Cardiac muscle cell (in vitro differentiated cells and primary cell): ENCODE results near the gene SKIC2. TPM values are rescaled to one million over a fixed set of nuclear protein-coding genes. Genes with fewer than 3 reads are reported as not detected.
A peak's percentile ranks its signal among the peaks of the same experiment; 100 is the strongest.
"Not testable (repeated sequence)": the region's sequence is repeated elsewhere in the genome, so short reads cannot be mapped to it uniquely, and the experiment has no call there.

ENCODE experiments used
- DNase-seq, 2 donors: peaks; one replicate each; pipeline versions ENCODE4 v3.0.0 to v3.0.0-alpha.2; 2010 to 2017; ENCODE audit warnings: low read depth in 1 of 2, low spot score in 1 of 2
- H3K27ac ChIP-seq: fragments of 200-600 bp; sonication (generic); 2 replicates; pipeline ENCODE4 v1.5.1; 2016
- H3K27me3 ChIP-seq: fragments of 200-600 bp; sonication (generic); 2 replicates; pipeline ENCODE4 v1.6.0; 2016; ENCODE audit warnings: control low read depth
- H3K36me3 ChIP-seq: fragments of 200-600 bp; sonication (generic); 2 replicates; pipeline ENCODE4 v1.5.1; 2016; ENCODE audit warnings: control low read depth
- H3K4me1 ChIP-seq: fragments of 200-600 bp; sonication (generic); 2 replicates; pipeline ENCODE4 v1.8.1; 2017; ENCODE audit warnings: low read depth, mild to moderate bottlenecking, mixed run types
- H3K4me3 ChIP-seq: fragments of 200-600 bp; sonication (generic); 2 replicates; pipeline ENCODE4 v1.5.1; 2016; ENCODE audit warnings: mild to moderate bottlenecking
- H3K9me3 ChIP-seq: fragments of 200-600 bp; sonication (generic); 2 replicates; pipeline ENCODE4 v1.5.1; 2017; ENCODE audit warnings: low read depth, mild to moderate bottlenecking, control low read depth
- polyA plus RNA-seq: library from polyadenylated mRNA; unstranded; fragments of >200 nt; fragmentation: Nextera tagmentation; extraction: Ambion mirVana; gene quantifications from 2 replicates; pipeline ENCODE4 v1.2.1, GENCODE V29; 2016
- total RNA-seq: library from RNA; depleted of rRNA; stranded (reverse); fragments of >200 nt; gene quantifications from 2 replicates; pipeline ENCODE4 v1.2.3, GENCODE V29; 2016
- TF ChIP-seq, protein P1 (sequence below): IDR thresholded peaks from 2 replicates; pipeline ENCODE4 v1.5.1; 2012; ENCODE audit warnings: low read depth, mild to moderate bottlenecking, low read length

The SKIC2 gene
- total and polyA plus RNA-seq, 2 experiments from 2014 or later, result 53.1 to 62.6 TPM

DNA sequence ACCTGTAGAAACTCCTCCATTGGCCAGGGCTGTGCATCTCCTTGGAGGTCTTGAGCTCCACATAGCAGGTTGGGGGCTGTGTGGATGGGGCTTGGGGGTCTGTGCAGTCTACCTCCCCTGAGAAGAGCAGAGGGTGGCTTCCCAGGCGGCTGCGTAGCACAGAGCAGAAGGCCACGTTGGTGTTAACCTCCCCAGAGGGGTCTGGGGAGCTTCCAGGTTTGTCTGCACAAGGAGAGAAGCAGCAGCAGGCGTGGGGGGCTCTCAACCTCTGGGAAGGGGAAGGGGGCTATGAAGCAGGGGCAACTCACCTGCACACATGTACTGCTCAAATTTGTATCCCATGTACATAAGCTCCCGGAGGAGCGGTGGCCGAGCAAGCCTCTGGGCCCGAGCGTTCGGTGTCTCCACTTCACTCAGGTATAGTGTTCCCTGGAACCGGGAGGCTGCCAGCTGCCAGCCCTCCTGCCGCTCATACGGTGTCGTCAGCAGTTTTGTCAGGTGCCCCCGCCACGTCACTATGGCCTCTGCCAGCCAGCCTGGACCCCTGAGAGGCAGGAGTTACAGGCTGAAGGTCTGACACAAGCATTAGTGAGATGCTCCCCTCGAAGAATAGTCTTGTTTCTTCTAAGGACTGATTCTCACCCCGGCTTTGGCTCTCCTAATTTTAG lies 11.8 kb downstream of the SKIC2 start:
- TF ChIP-seq, protein P1, sequence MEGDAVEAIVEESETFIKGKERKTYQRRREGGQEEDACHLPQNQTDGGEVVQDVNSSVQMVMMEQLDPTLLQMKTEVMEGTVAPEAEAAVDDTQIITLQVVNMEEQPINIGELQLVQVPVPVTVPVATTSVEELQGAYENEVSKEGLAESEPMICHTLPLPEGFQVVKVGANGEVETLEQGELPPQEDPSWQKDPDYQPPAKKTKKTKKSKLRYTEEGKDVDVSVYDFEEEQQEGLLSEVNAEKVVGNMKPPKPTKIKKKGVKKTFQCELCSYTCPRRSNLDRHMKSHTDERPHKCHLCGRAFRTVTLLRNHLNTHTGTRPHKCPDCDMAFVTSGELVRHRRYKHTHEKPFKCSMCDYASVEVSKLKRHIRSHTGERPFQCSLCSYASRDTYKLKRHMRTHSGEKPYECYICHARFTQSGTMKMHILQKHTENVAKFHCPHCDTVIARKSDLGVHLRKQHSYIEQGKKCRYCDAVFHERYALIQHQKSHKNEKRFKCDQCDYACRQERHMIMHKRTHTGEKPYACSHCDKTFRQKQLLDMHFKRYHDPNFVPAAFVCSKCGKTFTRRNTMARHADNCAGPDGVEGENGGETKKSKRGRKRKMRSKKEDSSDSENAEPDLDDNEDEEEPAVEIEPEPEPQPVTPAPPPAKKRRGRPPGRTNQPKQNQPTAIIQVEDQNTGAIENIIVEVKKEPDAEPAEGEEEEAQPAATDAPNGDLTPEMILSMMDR, result no peak
- H3K27ac ChIP-seq, result peak overlapping the region; percentile 87
- H3K4me1 ChIP-seq, result peaks cover 5% of the 10 kb centered on the region
- no peak for DNase-seq
- H3K27me3 ChIP-seq, result no peaks in the 10 kb centered on the region
- peaks cover 8% of the 10 kb centered on the region for H3K36me3 ChIP-seq
- H3K4me3 ChIP-seq, result peak overlapping the region; percentile 67
- no peaks in the 10 kb centered on the region for H3K9me3 ChIP-seq

DNA sequence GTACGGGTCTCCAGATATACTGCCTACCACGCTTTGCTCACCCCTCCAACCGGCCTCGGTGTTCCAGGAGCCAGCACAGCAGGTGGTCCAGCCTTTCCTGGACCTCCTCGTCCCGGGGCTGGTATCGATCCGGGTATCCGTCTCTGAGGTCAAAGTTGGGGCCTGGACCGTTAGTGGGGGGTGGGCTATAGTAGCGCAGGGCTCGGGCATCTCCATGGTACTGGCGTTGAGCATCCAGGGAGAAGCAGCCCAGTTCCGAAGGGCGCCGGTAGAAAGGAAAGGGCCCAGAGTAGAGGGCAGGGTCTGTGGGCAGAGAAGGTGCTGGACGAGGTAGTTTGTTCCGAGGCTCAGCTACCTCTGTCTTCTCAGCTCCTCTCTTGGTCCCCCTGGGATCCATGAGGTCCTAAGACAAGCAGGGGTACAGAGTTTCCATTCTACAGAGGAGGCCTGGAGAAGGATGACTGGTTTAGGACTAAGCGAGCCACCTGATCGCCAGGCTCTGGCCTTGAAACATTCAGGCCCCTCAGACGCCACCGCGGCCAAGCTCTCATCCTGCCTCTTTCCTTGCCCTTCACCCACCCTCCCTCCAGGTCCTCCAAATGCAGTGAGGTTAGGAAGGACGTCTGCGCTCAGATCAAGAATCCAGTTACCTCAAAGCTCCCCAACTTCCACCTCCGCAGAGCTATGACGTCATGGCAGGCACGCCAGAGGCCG lies 12.5 kb downstream of the SKIC2 start:
- Histone ChIP-seq H3K36me3 (peaks cover 8% of the 10 kb centered on the region), H3K9me3 (no peaks in the 10 kb centered on the region), H3K27ac (peak overlapping the region; percentile 87), H3K27me3 (no peaks in the 10 kb centered on the region), H3K4me3 (peak overlapping the region; percentile 67), H3K4me1 (peaks cover 5% of the 10 kb centered on the region)
- TF ChIP-seq, protein P1, result no peak
- no peak for DNase-seq

DNA sequence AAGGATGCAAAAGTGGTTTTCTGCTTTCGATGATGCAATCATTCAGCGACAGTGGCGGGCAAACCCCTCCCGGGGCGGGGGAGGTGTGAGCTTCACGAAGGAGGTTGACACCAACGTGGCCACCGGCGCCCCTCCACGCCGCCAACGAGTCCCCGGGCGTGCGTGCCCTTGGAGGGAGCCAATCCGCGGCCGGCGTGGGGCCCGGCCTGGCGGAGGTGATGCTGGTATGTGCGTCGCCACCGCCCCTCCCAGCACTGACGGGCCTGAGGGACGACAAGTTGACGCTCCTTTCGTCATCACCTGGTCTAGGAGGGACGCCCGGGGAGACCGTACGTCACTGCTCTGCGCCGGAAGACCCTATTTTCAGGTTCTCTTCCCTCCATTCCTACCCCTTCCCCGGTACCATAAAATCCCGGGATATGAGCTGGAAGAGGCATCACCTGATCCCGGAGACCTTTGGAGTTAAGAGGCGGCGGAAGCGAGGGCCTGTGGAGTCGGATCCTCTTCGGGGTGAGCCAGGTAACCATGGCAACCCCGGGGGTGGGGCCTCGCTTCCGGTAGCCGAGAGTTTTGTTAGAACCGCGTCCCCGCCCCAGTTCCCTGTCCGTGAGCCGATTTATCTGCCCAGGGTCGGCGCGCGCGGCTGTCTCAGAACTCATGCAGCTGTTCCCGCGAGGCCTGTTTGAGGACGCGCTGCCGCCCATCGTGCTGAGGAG lies 13.2 kb downstream of the SKIC2 start, which contains the start of gene DXO:
Gene DXO, minus strand, starts transcription at position 146 of the 716 bp plus-strand sequence. CDS start 463 bp downstream, outside the sequence.
- TF ChIP-seq, protein P1, result no peak
- Histone ChIP-seq H3K4me1 (peaks cover 5% of the 10 kb centered on the region), H3K27me3 (no peaks in the 10 kb centered on the region), H3K27ac (peak within 1 kb of the TSS; percentile 87), H3K36me3 (peaks cover 4% of the 10 kb centered on the region), H3K9me3 (no peaks in the 10 kb centered on the region), H3K4me3 (peak within 1 kb of the TSS; percentile 67)
- DNase-seq, result peak; percentile 99 to 100

DNA sequence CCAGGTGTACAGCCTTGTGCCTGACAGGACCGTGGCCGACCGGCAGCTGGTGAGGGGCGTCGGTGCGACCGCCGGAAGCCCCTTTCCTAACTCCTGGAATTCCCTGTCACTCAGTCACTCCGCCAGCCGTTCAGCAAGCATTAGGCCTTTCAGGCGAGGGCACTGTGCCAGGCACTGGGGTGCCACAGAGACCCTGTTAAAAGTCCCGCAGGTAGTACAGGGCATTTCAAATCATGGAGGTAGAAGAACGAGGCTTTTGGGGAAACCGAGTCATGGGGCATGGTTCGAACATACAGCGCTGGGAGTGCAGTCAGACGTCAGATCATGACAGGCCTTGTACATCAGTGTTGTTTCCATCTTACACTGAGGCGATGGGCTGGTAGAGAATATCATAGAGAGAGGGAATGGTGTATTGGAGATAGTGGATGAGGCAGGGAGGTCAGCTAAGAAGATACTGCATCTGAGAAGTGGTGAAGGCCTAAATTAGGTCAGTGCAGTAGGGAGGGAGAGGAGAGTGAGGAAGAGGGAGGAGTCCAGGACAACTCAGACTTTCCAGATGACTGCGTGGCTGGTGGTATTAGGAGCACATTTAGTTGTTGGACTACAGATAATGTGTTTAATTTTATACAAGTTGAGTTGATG lies 13.9 kb downstream of the SKIC2 start:
- Histone ChIP-seq H3K27me3 (no peaks in the 10 kb centered on the region), H3K9me3 (no peaks in the 10 kb centered on the region), H3K4me1 (peaks cover 5% of the 10 kb centered on the region), H3K27ac (peak overlapping the region; percentile 87), H3K36me3 (peaks cover under 1% of the 10 kb centered on the region), H3K4me3 (peak overlapping the region; percentile 67)
- DNase-seq, result peak in 1 of 2 donors; percentile 53
- TF ChIP-seq, protein P1, result no peak

DNA sequence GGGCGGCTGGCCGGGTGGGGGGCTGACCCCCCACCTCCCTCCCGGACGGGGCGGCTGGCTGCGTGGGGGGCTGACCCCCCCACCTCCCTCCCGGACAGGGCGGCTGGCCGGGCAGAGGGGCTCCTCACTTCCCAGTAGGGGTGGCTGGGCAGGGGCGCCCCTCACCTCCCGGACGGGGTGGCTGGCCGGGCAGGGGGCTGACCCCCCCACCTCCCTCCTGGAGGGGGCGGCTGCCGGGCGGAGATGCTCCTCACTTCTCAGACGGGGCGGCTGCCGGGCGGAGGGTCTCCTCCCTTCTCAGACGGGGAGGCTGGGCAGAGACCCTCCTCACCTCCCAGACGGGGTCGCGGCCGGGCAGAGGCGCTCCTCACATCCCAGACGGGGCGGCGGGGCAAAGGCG lies 17.1 kb downstream of the SKIC2 start:
- H3K27me3 ChIP-seq, H3K9me3 ChIP-seq, H3K4me3 ChIP-seq, DNase-seq, H3K27ac ChIP-seq, H3K36me3 ChIP-seq, H3K4me1 ChIP-seq: not testable (repeated sequence)
